GM19438 (cell line): ENCODE data around the gene SRC.

Source experiments
- ATAC-seq: cut with Tn5 transposase; IDR thresholded peaks from one replicate; pipeline ENCODE4 v1.9.1; 2021; ENCODE audit warnings: low read depth; ENCODE audit not compliant: unreplicated experiment

The SRC gene

DNA sequence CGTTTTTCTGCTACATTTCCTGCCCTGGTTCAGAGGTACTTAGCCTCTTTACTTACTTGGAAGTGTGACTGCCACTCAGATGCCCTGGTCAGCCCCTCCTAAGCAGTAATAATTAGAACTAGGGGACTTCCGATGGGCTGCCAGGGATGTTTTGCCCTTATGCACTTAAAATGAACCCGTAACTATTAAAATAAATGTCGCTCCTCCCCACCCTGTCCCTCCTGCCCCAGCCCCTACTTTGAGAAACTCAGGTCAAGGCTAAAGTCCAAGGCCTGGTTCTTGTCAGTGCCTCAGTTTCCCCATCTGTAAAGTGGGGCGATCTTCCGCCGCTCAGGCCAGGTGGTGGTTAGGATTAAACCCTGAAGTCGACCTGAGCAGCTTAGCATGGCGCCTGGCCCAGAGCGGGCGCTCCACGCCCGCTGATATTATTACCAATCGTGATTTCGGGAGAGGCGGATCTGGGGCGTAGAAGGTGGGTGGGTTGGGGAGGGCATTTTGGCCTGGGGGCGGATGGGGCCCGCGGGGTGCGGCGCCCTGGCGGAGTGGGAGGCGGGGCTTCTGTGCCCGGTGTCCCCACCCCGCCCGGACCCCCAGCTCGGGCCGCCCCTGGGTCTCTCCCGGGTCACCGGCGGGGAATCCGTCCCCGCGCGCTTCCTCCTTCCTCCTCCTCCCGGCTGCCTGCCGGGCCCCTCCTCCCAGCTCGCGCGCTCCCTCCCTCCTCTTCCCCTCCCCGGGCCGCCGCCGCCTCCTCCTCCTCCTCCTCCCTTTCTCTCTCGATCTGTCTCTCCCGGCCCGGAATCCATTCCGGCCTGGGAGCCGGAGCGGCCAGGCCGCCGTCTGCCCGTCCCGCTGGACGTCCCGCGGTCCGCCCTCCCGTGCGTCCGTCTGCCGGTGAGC is at the start of gene SRC:
SRC (plus strand) TSS at position 802 of the 897 bp plus-strand sequence. CDS start 38,014 bp downstream, outside the sequence.
- no peak for ATAC-seq

DNA sequence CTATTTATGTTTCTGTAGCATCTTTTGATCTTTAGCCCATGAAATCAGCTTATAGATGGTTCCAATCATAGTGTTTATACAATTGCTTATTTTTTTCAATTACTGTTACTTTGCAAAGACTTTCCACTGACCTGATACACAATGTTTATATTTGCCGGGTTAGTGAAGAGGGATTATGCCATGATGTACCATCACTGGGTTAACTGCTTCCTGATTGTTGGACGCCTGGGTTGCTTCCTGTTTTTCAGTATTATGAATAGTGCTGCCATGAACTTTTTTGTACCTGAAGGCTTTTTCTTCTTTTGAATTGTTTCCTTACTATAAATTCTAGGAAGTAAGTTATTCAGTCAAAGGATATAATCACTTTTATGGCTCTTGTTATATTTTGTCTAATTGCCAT is 49.6 kb upstream of the SRC start:
- no peak for ATAC-seq

DNA sequence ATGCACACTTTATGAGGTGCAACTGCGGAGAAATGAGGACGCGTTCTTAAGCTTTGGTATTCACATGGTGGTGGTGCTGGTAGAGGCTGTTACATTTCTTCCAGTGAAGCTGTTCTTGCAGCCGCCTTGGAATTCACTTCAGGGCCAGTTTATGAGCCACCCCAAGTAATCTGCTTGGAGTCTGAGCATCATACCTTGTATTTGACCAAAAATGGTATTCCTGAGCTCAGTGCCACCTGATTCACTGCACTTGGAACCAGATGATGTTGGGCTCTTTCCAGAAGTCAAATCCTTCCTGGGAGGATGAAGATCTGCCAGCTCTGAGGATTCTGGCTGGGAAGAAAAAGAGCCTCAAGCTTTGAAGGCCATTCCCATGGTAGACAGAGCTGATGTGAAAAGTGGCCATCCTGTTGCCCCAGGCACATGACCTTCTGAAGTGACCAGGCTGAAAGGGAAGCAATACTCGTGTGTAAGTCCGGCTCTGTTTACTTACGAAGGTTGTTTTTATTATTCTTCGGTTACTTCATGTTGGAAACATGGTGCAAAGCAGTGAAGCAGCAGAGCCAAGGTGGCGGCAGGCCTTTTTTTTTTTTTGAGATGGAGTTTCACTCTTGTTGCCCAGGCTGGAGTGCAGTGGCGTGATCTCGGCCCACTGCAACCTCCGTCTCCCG is 48.7 kb upstream of the SRC start:
- ATAC-seq = no peak

DNA sequence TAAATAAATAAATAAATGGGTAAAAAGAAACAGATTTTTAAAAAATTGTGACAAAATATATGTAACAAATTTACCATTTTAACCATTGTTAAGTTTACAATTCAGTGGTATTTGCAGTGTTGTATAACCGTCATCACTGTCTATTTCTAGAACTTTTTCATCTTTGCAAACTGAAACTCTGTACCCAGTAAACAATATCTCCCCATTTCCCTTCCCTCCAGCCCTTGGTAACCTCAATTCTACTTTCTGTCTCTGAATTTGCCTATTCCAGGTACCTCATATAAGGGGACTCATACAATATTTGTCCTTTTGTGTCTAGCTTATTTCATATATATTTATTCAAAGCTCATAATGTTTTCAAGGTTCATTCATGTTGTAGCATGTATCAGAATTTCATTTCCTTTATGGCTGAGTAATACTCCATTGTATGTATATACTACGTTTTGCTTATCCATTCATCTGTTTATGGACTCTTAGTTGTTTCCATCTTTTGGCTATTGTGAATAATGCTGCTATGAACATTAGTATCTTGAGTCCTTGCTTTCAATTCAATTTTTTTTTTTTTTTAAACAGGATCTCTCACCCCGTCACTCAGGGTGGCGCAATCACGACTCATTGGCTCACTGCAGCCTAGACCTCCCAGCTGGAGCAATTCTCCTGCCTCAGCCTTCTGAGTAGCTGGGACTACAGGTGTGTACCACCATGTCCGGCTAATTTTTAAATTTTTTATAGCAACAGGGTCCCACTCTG is 47.6 kb upstream of the SRC start:
- ATAC-seq = no peak

DNA sequence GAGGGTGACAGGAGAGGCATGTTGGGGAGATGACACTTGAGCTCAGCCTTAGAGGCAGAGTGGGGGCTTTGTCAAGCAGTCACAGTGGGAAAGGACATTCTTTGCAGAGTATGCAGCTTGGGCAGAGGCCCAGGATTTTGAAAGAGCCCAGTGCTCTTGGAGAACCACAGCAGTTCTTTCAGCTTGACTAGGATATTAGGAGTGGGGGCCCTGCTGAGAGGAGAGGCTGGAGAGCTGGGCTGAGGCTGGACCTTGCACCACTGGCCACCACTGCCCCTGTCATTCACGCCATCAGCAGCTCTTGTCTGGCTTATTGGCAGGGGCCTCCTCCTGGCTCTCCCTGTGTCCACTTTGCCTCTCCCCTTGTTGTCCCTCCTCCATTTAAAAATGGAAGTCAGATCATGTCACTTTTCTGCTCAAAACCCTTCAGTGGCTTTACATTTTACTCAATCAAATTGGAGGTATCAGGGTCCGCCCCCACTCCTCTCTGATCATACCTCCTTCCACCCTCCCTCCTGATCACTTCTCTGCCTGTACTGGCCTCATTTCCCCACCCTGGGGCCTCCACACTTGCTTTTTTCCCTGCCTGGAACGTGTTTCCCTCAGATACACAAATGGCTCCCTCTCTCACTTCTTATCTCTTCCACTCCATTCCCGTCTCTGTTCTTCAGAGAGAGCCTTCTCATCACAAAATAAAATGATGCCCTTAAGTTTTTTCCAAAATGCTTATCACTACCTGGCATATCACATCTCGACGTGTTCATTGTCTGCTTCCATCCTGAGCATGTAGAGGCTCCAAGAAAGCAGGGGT is 46.0 kb upstream of the SRC start:
- ATAC-seq = no peak

DNA sequence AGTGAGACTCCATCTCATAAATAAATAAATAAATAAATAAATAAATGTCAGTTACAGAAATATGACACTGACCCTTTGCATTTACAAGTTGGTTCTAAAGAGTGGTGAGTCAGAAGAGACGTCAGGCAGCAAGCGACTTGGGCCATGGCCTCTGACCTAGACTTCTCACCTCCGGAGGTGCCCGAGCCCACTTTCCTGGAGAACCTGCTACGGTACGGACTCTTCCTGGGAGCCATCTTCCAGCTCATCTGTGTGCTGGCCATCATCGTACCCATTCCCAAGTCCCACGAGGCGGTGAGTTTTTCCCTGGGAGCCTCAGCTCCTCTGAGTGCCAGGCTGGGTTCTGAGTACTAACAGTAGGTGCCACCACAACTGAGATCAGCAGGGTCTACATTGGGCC is 44.8 kb upstream of the SRC start:
- ATAC-seq = no peak

DNA sequence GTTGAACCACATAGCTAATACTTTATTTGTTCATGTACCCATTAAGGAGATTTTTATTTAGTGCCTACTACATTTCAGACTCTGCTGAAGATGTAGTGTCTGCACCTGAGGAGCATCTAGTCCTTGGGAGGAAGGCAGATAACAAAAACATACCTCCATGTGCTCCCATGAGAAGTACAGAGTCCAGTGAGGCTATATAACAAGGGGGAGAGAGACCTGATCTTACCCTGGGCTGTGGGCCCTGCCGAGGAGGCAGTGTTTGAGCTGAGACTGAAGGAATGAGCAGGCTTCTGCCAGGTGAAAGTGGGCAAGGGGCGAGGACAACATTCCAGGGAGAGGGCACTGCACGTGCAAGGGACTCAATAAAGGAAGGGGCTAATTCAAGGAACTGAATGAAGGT is 44.4 kb upstream of the SRC start:
- no peak for ATAC-seq

DNA sequence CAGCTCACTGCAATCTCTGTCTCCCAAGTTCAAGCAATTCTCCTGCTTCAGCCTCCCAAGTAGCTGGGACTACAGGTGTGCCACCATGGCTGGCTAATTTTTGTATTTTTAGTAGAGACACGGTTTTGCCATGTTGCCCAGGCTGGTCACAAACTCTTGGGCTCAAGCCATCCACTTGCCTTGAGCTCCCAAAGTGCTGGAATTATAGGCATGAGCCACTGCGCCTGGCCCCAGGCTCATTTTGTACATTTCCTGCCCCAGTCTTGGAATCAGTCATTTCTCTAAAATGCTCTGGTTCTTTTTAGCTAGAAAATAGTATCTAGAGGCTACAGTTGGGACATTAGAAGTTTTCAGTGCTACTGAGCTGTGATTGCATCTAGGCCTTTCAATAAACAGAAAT is 43.0 kb upstream of the SRC start:
- no peak for ATAC-seq

DNA sequence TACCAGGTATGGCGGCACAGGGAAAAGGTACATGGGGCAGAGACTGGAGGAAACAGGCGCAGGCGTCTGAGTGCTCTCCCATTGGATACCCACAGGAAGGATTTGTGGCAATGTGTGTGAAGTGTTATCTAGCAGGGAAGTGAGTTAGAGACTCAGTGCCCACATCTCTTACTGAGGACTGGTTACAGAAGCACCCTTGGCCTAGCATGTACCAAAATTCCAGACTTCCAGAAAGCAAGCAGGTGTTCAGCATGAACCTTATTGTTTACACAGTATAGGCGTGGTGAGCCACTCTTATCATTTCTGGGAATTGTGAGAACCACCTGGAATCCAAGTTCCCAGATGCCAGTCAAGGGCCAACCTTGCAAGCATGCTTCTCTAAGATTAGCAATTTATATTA is 42.3 kb upstream of the SRC start:
- no peak for ATAC-seq

DNA sequence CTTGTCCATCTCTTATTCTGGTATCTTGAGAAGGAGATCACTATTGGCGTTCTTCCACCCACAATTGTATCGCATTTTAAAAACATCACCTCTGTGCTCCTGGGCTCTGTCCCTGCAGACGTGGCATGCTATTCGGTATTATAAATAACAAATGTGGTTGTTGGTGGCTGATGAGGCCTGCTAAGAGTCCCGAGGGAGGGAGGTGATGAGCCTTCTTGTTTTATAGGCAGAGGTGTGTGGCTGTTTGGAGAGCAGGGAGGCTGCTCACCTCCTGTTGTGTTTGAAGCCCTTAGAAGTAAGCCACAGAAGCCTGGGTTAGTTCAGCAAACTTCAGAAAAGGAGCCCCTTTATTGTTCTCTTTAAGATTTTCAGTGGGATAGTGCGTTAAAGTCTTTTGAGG is 40.9 kb upstream of the SRC start:
- ATAC-seq = no peak

DNA sequence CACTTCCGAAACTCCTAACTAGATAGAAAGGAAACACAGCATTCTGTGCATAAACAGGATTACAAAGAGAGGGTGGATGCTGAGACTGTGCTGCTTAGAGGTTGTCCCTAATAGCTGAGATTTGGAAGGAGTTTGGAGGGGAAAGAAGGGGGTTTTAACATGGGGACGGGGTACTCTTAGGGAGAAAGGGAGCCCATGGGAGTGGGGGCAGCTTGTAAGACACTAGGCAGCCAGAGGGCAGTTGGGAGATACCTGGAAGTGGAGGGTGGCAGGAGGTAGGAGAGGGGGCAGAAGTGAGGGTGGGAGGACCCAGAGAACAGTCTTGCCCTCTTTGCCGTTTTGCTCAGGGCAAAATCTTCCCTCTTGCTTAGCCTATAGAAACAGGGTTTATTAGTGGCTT is 40.1 kb upstream of the SRC start:
- ATAC-seq = no peak

DNA sequence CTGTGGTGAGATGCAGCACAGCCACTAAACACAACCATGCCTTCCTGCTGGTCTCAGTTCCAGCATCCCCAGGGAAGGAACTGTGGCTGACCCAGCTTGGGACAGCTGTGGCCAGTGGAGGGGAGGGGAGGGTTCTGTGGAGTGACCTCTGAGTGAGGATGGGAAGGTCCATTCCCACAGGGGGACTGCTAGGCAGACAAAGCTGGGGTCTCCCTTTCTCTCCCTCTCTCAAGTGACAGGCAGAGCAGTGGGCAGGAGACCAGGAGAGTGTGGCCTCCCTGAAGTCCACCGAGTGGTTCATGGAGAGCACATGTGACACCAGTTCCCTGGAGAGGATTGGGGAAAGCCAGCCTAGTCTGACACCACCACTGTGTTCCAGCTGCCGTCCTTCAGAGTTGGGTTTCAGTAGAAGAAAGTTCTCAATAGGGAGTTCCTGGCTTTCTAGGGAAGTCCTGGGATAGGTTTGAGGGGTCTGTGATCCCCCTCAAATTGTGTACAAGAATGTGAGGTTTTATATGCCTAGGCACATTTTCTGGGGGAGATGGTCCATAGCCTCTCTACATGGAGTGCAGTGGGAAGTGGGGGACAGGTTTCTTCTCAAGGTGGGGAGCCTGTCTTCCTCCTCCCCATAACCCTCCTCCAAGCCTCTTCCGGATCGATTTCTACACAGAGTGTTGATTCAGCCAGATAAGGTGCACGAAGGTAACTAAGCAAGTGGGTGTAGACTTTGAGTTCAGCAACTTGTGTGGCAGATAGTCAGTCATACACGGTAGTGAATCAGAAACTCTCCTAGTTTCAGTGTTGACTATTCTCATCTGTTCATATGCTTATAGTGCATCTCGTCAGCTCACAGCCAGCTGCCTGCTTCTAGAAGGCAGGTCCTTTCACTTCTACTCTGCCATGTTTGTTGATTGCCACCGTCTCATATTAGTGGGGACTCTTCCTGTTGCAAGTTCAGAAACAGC is 37.6 kb upstream of the SRC start:
- ATAC-seq = peak; percentile 72

DNA sequence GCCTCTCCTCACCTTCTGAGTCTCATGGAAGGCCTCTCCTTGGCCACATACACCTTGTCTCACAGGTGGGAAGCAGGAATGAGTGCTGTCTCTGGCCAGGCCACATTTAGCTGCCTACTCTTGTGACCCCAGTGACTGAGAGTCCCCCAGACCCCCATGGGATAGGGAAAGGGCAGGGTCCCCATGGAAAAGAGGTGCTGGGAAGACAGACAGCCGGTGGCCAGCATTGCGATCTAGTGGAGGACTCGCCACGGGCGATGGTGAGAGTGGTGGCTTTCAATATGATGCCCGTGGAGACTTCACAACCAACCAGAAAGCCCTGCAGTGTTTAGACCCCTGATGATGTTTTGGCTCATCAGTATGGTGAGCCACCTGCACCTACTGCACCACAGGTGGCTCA is 36.6 kb upstream of the SRC start:
- no peak for ATAC-seq

DNA sequence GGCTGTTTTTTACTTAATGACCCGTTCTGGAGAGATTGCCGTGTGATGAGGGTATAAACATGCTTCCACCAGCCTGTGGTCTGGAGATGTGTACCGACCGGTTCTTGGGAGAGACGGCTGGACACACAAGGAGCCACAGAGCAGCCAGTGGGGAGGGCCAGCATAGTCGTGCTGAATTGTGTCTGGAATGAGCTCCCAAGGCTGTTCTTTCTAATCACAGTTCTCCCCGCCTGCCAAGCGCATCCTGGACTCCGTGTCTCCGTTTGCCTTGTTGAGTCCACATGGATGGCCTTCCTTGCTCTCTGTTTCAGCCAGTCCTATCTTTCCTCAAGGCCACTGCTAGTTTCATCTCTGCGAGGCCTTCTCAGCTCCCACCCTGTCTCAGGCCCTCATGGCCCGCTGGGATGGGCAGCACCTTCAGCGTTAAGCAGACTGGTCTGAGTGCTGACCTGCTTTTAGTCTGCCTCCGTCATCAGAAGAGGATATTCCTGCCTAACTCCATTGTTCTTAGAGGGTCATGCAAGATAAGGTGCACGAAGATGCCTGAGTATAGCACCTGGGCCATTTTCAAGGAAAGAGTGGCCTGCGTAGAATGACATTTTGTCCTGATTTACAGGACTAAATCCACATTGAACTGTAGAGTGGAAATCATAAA is 35.9 kb upstream of the SRC start:
- ATAC-seq = no peak

DNA sequence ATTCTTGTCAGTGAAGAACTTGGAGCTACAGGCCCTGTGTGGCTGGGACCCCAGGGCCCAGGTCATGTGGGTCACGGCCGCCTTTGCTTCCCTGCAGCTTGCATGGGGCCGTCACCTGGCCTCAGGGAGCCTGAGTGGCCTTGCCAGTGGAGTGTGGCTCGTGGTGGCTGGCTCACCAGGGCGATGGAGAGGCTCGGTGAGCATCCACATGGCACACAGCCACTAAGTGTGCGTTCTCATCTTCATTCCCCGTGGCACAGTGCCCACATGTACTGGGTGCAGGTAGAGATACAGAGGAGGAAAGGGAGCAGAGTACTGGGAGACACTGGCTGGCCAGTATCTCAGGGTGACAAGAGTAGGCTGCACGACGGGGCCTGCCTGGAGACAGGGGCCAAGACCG is 35.0 kb upstream of the SRC start:
- no peak for ATAC-seq

DNA sequence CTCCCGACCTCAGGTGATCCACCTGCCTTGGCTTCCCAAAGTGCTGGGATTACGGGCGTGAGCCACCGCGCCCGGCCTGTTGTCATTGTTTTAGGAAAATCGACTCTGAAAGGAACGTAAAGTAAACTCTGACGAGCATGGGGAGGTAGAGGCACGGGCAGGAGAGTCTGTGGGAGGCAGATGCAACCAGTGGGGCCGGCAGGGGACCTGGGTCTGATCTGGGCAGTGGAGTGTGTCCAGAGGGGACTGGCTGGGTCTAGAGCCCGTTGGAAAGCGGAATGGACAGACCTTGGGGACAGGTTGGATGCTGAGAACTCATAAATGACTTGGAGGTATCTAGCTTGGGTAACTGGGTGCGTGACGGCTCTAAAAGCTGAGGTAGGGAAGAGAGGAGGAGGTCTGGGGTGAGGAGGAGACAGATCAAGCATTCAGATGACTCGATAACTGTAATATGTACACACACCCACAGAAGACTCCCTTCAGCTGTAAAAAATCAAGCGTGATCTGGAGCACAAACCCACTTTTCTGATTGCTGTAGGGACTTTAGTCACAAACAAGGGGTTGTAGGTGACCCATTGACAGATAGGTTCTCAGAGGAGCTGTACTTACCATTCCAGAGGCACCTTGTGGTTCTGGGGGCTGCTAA is 34.1 kb upstream of the SRC start:
- ATAC-seq = no peak

DNA sequence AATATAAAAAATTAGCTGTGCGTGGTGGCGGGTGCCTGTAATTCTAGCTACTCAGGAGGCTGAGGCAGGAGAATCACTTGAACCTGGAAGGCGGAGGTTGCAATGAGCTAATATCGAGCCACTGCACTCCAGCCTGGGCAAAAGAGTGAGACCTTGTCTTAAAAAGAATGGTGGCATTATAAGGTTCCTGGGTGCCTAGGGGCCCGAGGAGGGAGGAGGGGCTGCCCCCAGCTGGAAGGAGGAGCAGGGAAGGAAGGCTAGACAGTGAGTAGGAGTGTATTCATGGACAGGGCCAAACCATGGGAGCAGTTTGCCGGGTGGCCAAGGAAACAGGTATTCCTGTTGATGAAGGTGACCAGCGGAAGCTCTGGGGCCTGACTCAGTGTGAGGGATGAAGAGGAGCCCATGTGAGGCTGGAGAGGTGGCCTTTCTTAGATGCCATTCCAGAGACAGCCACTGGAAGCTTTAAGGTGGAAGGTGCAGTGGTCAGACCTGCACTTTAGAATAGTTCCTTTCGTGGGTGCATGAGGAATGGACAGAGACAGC is 32.3 kb upstream of the SRC start:
- ATAC-seq = no peak

DNA sequence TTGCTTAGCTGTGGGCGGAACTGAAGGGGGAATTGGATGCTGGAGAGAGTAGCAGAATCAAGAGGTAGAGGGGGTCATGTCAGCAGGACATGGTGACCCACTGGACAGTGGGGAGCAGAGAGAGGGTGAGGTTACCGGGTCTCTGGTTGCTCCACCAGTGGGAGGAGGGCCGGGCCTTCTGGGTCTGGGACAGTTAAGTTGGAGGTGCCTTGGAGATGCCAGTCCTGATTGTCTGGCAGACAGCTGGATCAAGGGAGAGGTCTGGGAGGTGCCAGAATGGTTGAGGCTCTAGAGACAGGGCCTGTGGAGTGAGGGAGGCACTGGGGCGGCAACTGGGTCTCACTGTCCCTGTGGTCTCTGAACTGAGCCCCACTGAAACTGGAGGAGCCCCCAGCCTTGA is 31.8 kb upstream of the SRC start:
- ATAC-seq = no peak
